Upper lobe of left lung (tissue), 6 donors: Measurements from ENCODE around the gene OBSCN. TPM values are rescaled to one million over a fixed set of nuclear protein-coding genes. Genes with fewer than 3 reads are reported as not detected.
"Not testable (repeated sequence)": the region's sequence is repeated elsewhere in the genome, so short reads cannot be mapped to it uniquely, and the experiment has no call there.

Experiments used
- ATAC-seq, 2 donors: fragments of 200-7000 bp; cut with Tn5 transposase; one replicate each; pipeline ENCODE4 v1.9.1; 2022; ENCODE audit warnings: mild to moderate bottlenecking in 2 of 2, moderate library complexity in 2 of 2; ENCODE audit not compliant: low FRiP score in 2 of 2
- DNase-seq, 2 donors: peaks; one replicate each; pipeline ENCODE4 v3.0.0-alpha.2; 2019 to 2020
- H3K27ac ChIP-seq, 4 donors: fragments of 200-600 bp; sonication (generic); one replicate each; pipeline ENCODE4 v1.5.1; 2016 to 2019
- H3K27me3 ChIP-seq, 4 donors: fragments of 200-600 bp; sonication (generic); one replicate each; pipeline ENCODE4 v1.5.1; 2017 to 2019
- H3K36me3 ChIP-seq, 4 donors: fragments of 200-600 bp; sonication (generic); one replicate each; pipeline ENCODE4 v1.5.1; 2016 to 2019
- H3K4me1 ChIP-seq, 4 donors: fragments of 200-600 bp; sonication (generic); one replicate each; pipeline ENCODE4 v1.5.1; 2018 to 2019
- H3K4me3 ChIP-seq, 4 donors: fragments of 200-600 bp; sonication (generic); one replicate each; pipeline ENCODE4 v1.5.1; 2017 to 2019; ENCODE audit warnings: mild to moderate bottlenecking in 2 of 4, moderate library complexity in 1 of 4
- H3K9me3 ChIP-seq, 4 donors: fragments of 200-600 bp; sonication (generic); one replicate each; pipeline ENCODE4 v1.5.1; 2018 to 2019
- CTCF ChIP-seq, 6 experiments: fragments of 450-650 bp in 4 of 6; fragments of 200-600 bp in 2 of 6; sonication (generic) in 2 of 6; IDR thresholded peaks; one replicate each; pipeline ENCODE4 v1.5.1; 2016 to 2019; ENCODE audit warnings: antibody characterized with exemption in 6 of 6
- EP300 ChIP-seq, 4 donors: sonication (generic); formaldehyde crosslinking; IDR thresholded peaks; one replicate each; pipeline ENCODE4 v1.5.1; 2017; ENCODE audit warnings: antibody characterized with exemption in 4 of 4, control low read depth in 2 of 4
- POLR2A ChIP-seq, 4 donors: fragments of 450-650 bp; IDR thresholded peaks; one replicate each; pipeline ENCODE4 v1.5.1; 2016 to 2017; ENCODE audit warnings: antibody characterized with exemption in 4 of 4, mild to moderate bottlenecking in 2 of 4
- POLR2AphosphoS5 ChIP-seq, 2 donors: sonication (generic); formaldehyde crosslinking; IDR thresholded peaks; one replicate each; pipeline ENCODE4 v1.5.1; 2017; ENCODE audit warnings: antibody characterized with exemption in 2 of 2
- WGBS, 2 donors: methylation state at CpG; one replicate each; pipeline ENCODE4 v1.1.5; 2017 to 2018; 5-methylcytosine and 5-hydroxymethylcytosine counted together
- total RNA-seq, 6 donors: library from RNA; depleted of rRNA in 4 of 6; stranded (reverse); fragments of >200 nt in 4 of 6; gene quantifications; one replicate each; pipeline versions ENCODE4 v1.1.0 to v1.2.1, GENCODE V29; 2016 to 2021
- donor health status: DM: no; HTN: no; CAD: no; lungs with moderate emphysema.
- donor health status: DM: no; HTN: yes; CAD: no; lungs with severe emphysema.

OBSCN gene
- total RNA-seq, 6 donors from 2014 or later, result 15.7 to 160 (median 47.0) TPM

GRCh38 chr1:228171221-228171891 is 36.5 kb upstream of the OBSCN start:
- no peaks in the 10 kb centered on the region for H3K27me3 ChIP-seq
- H3K36me3 ChIP-seq, result peaks cover 0 to 12% (median 9%) of the 10 kb centered on the region in 4 donors
- no peak for ATAC-seq
- H3K4me1 ChIP-seq, result peaks cover 15 to 39% (median 27%) of the 10 kb centered on the region in 4 donors
- TF ChIP-seq POLR2AphosphoS5 (IDR thresholded peaks at IDR 0.05), result no peak
- no peak for TF ChIP-seq EP300 (IDR thresholded peaks at IDR 0.05)
- TF ChIP-seq POLR2A (IDR thresholded peaks at IDR 0.05), result no peak
- no peak for TF ChIP-seq CTCF (IDR thresholded peaks at IDR 0.05)
- 71 to 83% methylated on average over 6 to 10 of the region's 10 CpGs for WGBS, 2 donors
- peak overlapping the region in 1 of 4 donors; percentile 31 for H3K27ac ChIP-seq
- peak in 1 of 2 donors; percentile 63 for DNase-seq
- H3K9me3 ChIP-seq, result no peaks in the 10 kb centered on the region
- no peak overlapping the region for H3K4me3 ChIP-seq

- Histone ChIP-seq H3K4me1 (peaks cover 23 to 41% (median 29%) of the 10 kb centered on the region in 4 donors), H3K4me3 (no peak overlapping the region), H3K36me3 (peaks cover 0 to 12% (median 9%) of the 10 kb centered on the region in 4 donors), H3K27ac (peak overlapping the region in 2 of 4 donors; percentile 45 to 67), H3K27me3 (no peaks in the 10 kb centered on the region), H3K9me3 (no peaks in the 10 kb centered on the region)
- 84 to 88% methylated on average over 12 to 18 of the region's 21 CpGs for WGBS, 2 donors
- TF ChIP-seq CTCF (IDR thresholded peaks at IDR 0.05) (no peak), EP300 (IDR thresholded peaks at IDR 0.05) (no peak), POLR2A (IDR thresholded peaks at IDR 0.05) (no peak), POLR2AphosphoS5 (IDR thresholded peaks at IDR 0.05) (no peak)
- no peak for ATAC-seq
- no peak for DNase-seq
Measured at GRCh38 chr1:228172591-228173527, 35.0 kb upstream of the OBSCN start.

GRCh38 chr1:228173528-228174481 is 34.0 kb upstream of the OBSCN start:
- peaks cover 23 to 48% (median 36%) of the 10 kb centered on the region in 4 donors for H3K4me1 ChIP-seq
- not testable (repeated sequence) for H3K4me3 ChIP-seq, H3K27me3 ChIP-seq, H3K9me3 ChIP-seq
- peak in 1 of 2 donors; percentile 83 for DNase-seq
- 76 to 100% methylated on average over 1 to 23 of the region's 69 CpGs for whole genome bisulfite sequencing, 2 donors
- peaks cover 0 to 12% (median 8%) of the 10 kb centered on the region in 4 donors for H3K36me3 ChIP-seq
- H3K27ac ChIP-seq, result peak overlapping the region in 3 of 4 donors; percentile 39 to 86 (median 45)
- ATAC-seq, result peak in 1 of 2 donors; percentile 35

- H3K9me3 ChIP-seq, result no peaks in the 10 kb centered on the region
- peak in 1 of 2 donors; percentile 87 for DNase-seq
- no peak for TF ChIP-seq CTCF (IDR thresholded peaks at IDR 0.05)
- TF ChIP-seq POLR2AphosphoS5 (IDR thresholded peaks at IDR 0.05), result peak in 1 of 2 donors; percentile 33
- peak overlapping the region; percentile 58 to 86 (median 71) for H3K27ac ChIP-seq
- peaks cover 0 to 12% (median 7%) of the 10 kb centered on the region in 4 donors for H3K36me3 ChIP-seq
- 81 to 87% methylated on average over 13 to 40 of the region's 52 CpGs for whole genome bisulfite sequencing, 2 donors
- H3K27me3 ChIP-seq, result no peaks in the 10 kb centered on the region
- ATAC-seq, result no peak
- H3K4me3 ChIP-seq, result peak overlapping the region in 2 of 4 donors; percentile 34 to 46
- peaks cover 23 to 48% (median 39%) of the 10 kb centered on the region in 4 donors for H3K4me1 ChIP-seq
Measured at GRCh38 chr1:228174482-228175315, 33.1 kb upstream of the OBSCN start.
